Left lung (tissue), 10 donors: ENCODE measurements around the gene AEBP1. TPM values are rescaled to one million over a fixed set of nuclear protein-coding genes. Genes with fewer than 3 reads are reported as not detected.

Experiments used
- ATAC-seq: fragments of 200-7000 bp; cut with Tn5 transposase; one replicate; pipeline ENCODE4 v1.9.1; 2020; ENCODE audit warnings: moderate library complexity
- DNase-seq, 4 donors: peaks; one replicate each; pipeline ENCODE4 v3.0.0-alpha.2; 2013 to 2020
- H3K27ac ChIP-seq, 2 donors: fragments of 200-600 bp; sonication (generic) in 1 of 2; one replicate each; pipeline versions ENCODE4 v1.5.0 to v1.8.0; 2020 to 2021
- H3K27me3 ChIP-seq, 2 donors: fragments of 200-600 bp; sonication (generic) in 1 of 2; one replicate each; pipeline versions ENCODE4 v1.5.0 to v1.8.0; 2020 to 2021
- H3K36me3 ChIP-seq, 2 donors: fragments of 200-600 bp; sonication (generic) in 1 of 2; one replicate each; pipeline versions ENCODE4 v1.5.0 to v1.8.0; 2020 to 2021
- H3K4me1 ChIP-seq, 2 donors: fragments of 200-600 bp; one replicate each; pipeline ENCODE4 v1.8.0; 2021
- H3K4me3 ChIP-seq, 2 donors: fragments of 200-600 bp; sonication (generic) in 1 of 2; one replicate each; pipeline versions ENCODE4 v1.5.0 to v1.8.0; 2020 to 2021; ENCODE audit warnings: mild to moderate bottlenecking in 1 of 2
- H3K9me3 ChIP-seq, 2 donors: fragments of 200-600 bp; sonication (generic) in 1 of 2; one replicate each; pipeline versions ENCODE4 v1.5.0 to v1.8.0; 2020 to 2021
- intact Hi-C, 2 donors: fragments of 100-400 bp; cut with DNase I; formaldehyde crosslinking; loops; one replicate each; pipeline versions ENCODE4 v1.11.2 to v1.14.2; 2022
- polyA plus RNA-seq, 6 donors: library from polyadenylated mRNA; unstranded; fragments of 120-200 nt; gene quantifications; one replicate each; pipeline ENCODE4 v1.2.1, GENCODE V29; 2013; ENCODE audit not compliant: insufficient read length in 6 of 6
- total RNA-seq, 2 donors: library from RNA; stranded (reverse); fragmentation: NEBNext Ultra II Directional; extraction: Animal tissue kit (Norgen Biotek cat#: 25700); gene quantifications; one replicate each; pipeline ENCODE4 v1.2.1, GENCODE V29; 2021
- TF ChIP-seq, protein P1 (sequence below), 2 donors: fragments of 200-600 bp; sonication (generic) in 1 of 2; IDR thresholded peaks; one replicate each; pipeline versions ENCODE4 v1.5.0 to v1.8.0; 2021; ENCODE audit warnings: antibody characterized with exemption in 2 of 2
- donor health status: DM: no; HTN: yes; CAD: no.
- donor health status: DM: no; HTN: no; CAD: no.

AEBP1 gene
- total and polyA plus RNA-seq, 8 donors, result 53.6 to 195 (median 64.7) TPM

DNA sequence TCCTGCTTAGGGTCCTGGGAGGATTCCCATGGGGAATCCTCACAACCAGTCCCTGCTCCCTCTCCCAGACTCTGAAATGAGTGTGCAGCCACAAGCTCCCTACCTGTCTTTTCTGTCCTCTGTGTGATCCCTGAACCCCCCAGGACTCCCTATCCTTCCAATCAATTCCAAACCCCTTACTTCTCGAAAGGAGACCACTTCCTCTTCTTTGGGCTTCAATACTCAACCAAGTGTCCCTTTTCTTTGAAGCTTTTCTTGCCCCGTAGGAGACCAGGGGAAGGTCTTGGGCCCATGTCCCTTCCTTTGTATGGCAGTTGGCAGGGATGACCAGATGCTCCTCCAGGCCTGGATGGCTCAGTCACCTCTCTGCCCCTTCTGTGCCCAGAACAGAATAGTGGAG is 1.7 kb downstream of the AEBP1 start:
- intact Hi-C loops, result no loop called here
- Histone ChIP-seq H3K9me3 (no peaks in the 10 kb centered on the region), H3K4me3 (peak overlapping the region in 1 of 2 donors; percentile 44), H3K36me3 (peaks cover 0 to 28% of the 10 kb centered on the region in 2 donors), H3K27ac (peak overlapping the region in 1 of 2 donors; percentile 25), H3K27me3 (peaks cover 0 to 40% of the 10 kb centered on the region in 2 donors), H3K4me1 (peaks cover 0 to 7% of the 10 kb centered on the region in 2 donors)
- ATAC-seq (no peak), DNase-seq (no peak)
- TF ChIP-seq, protein P1, sequence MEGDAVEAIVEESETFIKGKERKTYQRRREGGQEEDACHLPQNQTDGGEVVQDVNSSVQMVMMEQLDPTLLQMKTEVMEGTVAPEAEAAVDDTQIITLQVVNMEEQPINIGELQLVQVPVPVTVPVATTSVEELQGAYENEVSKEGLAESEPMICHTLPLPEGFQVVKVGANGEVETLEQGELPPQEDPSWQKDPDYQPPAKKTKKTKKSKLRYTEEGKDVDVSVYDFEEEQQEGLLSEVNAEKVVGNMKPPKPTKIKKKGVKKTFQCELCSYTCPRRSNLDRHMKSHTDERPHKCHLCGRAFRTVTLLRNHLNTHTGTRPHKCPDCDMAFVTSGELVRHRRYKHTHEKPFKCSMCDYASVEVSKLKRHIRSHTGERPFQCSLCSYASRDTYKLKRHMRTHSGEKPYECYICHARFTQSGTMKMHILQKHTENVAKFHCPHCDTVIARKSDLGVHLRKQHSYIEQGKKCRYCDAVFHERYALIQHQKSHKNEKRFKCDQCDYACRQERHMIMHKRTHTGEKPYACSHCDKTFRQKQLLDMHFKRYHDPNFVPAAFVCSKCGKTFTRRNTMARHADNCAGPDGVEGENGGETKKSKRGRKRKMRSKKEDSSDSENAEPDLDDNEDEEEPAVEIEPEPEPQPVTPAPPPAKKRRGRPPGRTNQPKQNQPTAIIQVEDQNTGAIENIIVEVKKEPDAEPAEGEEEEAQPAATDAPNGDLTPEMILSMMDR (IDR thresholded peaks at IDR 0.05), result no peak

DNA sequence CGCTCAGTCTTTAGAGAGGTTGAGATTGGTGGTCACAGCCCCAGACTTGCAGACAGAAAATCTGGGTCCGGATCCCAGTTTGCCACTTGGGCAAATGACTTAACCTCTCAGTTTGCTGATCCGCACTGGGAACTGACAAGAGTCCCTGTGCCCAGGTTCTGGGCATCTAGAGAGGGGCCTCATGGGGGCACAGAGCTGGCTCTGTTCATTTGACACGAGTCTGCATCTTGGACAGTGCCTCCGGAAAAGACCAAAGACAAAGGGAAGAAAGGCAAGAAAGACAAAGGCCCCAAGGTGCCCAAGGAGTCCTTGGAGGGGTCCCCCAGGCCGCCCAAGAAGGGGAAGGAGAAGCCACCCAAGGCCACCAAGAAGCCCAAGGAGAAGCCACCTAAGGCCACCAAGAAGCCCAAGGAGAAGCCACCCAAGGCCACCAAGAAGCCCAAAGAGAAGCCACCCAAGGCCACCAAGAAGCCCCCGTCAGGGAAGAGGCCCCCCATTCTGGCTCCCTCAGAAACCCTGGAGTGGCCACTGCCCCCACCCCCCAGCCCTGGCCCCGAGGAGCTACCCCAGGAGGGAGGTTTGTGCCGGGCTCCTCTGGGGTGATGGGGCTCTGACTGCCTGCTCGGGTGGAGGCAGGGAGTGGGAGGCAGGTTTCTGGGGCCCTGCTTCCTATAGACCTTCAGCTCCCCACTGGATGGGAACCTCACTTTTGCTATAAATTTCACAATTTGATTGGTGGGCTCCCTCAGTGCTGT is 2.3 kb downstream of the AEBP1 start:
- TF ChIP-seq, protein P1 (IDR thresholded peaks at IDR 0.05), result no peak

DNA sequence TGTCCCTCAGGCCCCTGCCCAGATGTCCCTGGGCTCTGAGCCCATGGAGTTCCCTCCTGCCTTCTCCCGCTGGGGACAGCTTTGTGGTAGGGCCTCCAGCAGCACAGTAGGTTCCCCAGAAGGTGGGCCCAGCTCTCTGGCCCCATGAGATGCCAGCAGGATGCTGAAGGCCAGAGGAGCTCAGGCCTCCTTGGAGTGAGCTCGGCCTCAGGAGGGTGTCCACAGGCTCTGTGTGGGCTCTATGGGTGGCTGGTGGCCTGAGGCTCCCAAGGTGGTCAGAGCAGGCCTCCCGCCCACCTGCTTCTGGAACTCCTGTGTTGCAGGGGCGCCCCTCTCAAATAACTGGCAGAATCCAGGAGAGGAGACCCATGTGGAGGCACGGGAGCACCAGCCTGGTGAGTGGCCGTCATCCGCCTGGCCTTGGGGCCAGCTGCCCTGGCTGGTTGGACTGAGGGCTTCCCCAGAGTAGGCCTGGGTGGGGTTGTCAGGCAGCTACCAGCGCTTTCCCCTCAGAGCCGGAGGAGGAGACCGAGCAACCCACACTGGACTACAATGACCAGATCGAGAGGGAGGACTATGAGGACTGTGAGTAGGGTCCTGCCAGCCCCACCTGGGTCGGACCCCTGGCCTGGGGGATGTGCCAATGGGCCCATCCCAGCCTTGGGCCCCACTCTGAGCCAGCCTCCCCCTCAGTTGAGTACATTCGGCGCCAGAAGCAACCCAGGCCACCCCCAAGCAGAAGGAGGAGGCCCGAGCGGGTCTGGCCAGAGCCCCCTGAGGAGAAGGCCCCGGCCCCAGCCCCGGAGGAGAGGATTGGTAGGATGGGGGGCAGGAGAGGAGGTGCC is 3.2 kb downstream of the AEBP1 start:
- ATAC-seq (no peak), DNase-seq (no peak)
- intact Hi-C loops, result no loop called here
- Histone ChIP-seq H3K9me3 (no peaks in the 10 kb centered on the region), H3K27ac (no peak overlapping the region), H3K4me3 (no peak overlapping the region), H3K36me3 (peaks cover 0 to 42% of the 10 kb centered on the region in 2 donors), H3K27me3 (peaks cover 0 to 40% of the 10 kb centered on the region in 2 donors), H3K4me1 (peaks cover 0 to 7% of the 10 kb centered on the region in 2 donors)
- TF ChIP-seq, protein P1 (IDR thresholded peaks at IDR 0.05), result no peak

More for the DNA sequence above, 2.3 kb downstream of the AEBP1 start:
- Histone ChIP-seq H3K27me3 (peaks cover 0 to 40% of the 10 kb centered on the region in 2 donors), H3K9me3 (no peaks in the 10 kb centered on the region), H3K36me3 (peaks cover 0 to 34% of the 10 kb centered on the region in 2 donors), H3K27ac (no peak overlapping the region), H3K4me1 (peaks cover 0 to 7% of the 10 kb centered on the region in 2 donors), H3K4me3 (peak overlapping the region in 1 of 2 donors; percentile 44)
- intact Hi-C loops, result no loop called here
- DNase-seq, result no peak
- ATAC-seq, result no peak

DNA sequence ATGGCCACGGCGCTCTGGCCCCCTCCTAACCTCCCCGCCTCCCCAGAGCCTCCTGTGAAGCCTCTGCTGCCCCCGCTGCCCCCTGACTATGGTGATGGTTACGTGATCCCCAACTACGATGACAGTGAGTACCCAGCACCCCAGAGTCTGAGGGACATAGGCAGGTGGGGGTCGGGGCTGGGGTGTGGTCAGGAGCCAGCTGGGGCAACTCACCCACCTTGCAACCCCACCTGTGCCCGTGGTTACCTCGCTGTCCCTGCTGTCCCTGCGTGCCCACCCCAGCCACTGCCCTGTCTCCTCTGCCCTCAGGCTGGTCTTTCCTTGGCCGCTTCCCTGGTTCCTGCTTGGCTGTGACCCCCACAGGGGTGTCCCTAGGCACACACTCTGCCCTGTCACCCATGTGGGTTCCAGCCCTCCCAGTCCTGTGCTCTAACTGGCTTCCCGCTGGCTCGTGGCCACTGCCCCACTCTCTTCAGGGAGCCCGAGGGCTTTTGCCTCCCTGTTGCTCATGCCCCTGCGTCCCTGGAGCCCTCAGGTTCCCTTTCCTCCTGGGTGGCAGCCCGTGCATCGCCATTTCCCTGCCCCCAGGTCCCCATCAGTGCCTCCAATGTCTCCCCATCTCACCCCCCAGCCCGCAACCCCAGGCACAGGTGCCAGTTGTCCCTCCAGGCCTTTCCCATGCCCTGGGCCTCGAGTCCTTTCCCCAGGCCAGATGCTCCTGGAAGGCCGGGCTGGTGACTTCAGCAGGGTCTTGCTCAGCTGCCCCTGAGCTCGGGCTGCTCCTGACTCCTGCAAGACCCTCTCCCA is 4.0 kb downstream of the AEBP1 start:
- H3K27ac ChIP-seq, result no peak overlapping the region

More for the DNA sequence above, 4.0 kb downstream of the AEBP1 start:
- DNase-seq, result no peak
- Histone ChIP-seq H3K27me3 (peaks cover 0 to 32% of the 10 kb centered on the region in 2 donors), H3K9me3 (no peaks in the 10 kb centered on the region), H3K36me3 (peaks cover 0 to 51% of the 10 kb centered on the region in 2 donors), H3K4me3 (no peak overlapping the region), H3K4me1 (peaks cover 0 to 7% of the 10 kb centered on the region in 2 donors)
- TF ChIP-seq, protein P1 (IDR thresholded peaks at IDR 0.05), result no peak
- intact Hi-C loops, result no loop called here
- ATAC-seq, result no peak
